ENCODE measurements around the gene HDLBP. TPM values are rescaled to one million over a fixed set of nuclear protein-coding genes. Genes with fewer than 3 reads are reported as not detected.
"Not testable (repeated sequence)": the region's sequence is repeated elsewhere in the genome, so short reads cannot be mapped to it uniquely, and the experiment has no call there.

Gene HDLBP
- total RNA-seq, 1 donor from 2014 or later: 490 TPM

DNA sequence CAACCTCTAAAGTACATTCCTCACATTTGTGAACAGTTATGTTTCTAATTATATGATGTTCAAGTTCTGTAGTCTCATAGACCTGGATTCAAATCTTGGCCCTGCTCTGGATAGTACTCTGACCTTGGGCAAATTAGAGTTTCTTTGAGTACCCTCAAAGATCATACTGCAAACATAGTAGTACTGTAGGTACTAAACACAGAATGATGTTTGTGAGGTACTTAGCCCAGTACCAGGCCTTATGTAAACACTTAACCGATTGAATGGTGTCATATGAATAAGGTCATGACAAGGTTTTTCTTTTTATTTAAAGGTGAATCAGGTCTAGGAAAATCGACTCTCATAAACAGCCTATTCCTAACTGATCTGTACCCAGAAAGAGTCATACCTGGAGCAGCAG is 19.3 kb upstream of the HDLBP start:
- no peak for DNase-seq (ENCODE audit: low spot score)
- ATAC-seq: no peak

DNA sequence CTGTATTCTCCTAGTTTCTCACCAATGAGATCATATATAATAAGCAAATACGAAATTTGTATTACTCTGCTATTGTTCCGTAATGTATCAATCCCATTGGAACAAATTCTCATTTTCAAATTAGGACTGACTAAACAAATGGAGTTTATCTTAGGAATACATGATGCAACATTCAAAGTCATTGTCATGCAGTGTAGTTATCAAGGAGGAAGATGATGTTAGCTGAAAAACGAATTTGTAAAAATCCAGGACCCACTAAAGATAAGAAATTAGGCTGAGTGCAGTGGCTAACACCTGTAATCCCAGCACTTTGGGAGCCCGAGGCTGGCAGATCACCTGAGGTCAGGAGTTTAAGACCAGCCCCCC is 15.1 kb upstream of the HDLBP start:
- no peak for ATAC-seq

GRCh38 chr2:241329669-241330615 is 14.5 kb upstream of the HDLBP start:
- ATAC-seq (no peak), DNase-seq (ENCODE audit: low spot score) (no peak)

More for the DNA sequence above, 15.1 kb upstream of the HDLBP start:
- DNase-seq (ENCODE audit: low spot score): no peak

- no peak for ATAC-seq
- DNase-seq (ENCODE audit: low spot score): no peak
These were observed 9.8 kb upstream of the HDLBP start for GRCh38 chr2:241325257-241325656.

DNA sequence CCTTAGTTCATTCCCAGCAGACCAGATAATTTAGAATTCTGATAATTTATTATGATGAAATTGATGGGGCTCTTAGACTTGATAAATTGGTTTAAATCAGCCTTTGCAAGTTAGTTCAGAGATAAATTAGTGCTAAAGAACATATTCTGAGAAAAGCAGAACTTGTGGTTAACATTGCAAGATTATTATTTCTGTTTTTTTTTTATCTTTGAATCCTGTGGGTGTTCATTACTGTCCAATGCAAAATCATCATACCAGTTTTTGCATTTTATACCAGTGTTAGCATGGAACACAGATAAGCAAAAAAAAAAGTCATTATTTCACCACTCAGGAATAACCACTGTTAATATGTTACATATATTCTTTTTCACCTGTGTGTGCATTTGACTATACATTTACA is 9.3 kb upstream of the HDLBP start:
- no peak for DNase-seq (ENCODE audit: low spot score)
- no peak for ATAC-seq

GRCh38 chr2:241323778-241324177 is 8.3 kb upstream of the HDLBP start:
- DNase-seq (ENCODE audit: low spot score) (no peak), ATAC-seq (no peak)

DNA sequence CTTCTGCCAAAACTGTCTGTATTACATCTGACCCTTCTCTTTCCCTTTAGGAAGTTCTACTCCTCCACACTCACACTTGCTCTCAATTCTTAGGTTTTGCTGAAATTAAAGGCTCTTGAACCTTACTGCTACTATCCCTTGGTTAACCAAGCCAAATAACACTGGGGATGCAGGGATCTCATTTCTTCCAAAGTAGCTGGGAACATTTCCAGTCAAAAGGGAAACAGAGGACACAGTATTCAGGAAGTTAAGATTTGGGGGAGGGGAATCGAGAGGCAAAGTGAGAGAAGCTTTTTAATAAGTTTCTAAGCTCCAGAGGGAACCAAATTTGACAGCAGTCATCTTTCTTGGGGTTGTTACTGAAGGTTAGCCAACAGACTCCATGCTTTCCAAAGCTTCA is 6.4 kb upstream of the HDLBP start:
- ATAC-seq: no peak
- no peak for DNase-seq (ENCODE audit: low spot score)

DNA sequence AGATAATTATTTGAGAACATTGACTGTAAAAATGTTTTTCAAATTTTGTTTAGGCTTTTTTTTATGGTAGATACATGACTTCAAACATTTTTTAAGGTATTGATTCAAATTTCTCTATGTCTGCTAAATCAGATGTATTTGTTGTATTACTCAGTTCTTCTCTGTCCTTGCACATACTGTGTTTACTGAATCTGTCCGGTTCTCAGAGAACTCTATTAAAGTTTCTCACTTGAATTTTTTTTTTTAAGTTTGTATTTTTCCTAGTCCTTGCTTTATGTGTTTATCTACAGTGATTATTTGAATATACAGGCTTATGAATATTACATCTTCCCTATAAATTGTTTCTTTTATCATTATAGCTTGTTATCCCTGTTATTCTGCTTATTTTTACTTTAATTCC is 5.6 kb upstream of the HDLBP start:
- ATAC-seq: no peak
- no peak for DNase-seq (ENCODE audit: low spot score)

GRCh38 chr2:241320394-241320793 is 4.9 kb upstream of the HDLBP start:
- ATAC-seq: no peak
- DNase-seq (ENCODE audit: low spot score): no peak

- not testable (repeated sequence) for ATAC-seq; DNase-seq (ENCODE audit: low spot score)
These were observed 3.4 kb upstream of the HDLBP start for GRCh38 chr2:241318830-241319229.

- DNase-seq (ENCODE audit: low spot score) (no peak), ATAC-seq (no peak)
These were observed 1.9 kb upstream of the HDLBP start for GRCh38 chr2:241317391-241317790.

- DNase-seq (ENCODE audit: low spot score): no peak
- ATAC-seq: no peak
These were observed 1.4 kb upstream of the HDLBP start for GRCh38 chr2:241316825-241317224.

DNA sequence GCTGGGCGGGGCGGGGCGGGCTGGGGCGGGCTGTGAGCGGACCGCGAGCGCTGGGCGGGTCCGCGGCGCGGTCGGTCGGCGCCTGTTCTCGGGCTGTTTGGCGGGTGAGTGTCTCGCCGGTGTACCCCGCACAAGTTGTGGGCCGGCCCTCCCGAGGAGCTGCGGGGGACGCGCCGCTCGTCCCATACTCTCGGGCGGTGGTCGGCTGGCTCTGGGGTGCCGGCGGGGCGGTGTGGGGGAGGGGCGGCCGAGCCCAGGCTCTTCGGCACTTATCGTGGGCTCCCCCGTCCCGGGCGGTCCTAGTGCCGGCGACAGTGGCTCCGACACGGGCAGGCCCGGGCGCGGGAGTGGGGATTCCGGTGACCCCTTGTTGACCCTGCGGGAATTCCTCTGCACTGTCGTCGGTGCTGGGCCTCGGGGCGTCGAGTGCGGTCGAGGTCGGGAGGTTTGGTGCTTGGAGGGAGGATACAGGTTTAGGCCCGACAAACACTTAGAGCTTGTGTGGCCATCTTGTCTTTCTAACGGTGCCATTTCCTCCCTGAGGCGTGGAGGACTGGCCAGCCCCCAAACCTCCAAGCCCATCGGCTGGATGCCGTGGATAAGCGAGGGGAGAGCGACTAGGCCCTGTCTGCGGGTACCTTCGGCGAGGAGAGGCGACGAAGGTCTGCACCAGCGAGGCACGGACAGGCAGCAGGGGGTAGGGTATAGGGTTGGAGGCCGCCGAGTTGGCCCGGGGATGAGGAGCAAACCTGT is 583 bp upstream of the HDLBP start, which contains the start of gene SEPTIN2:
Gene SEPTIN2, plus strand, starts transcription at position 47 of the 753 bp plus-strand sequence. CDS start 8,308 bp downstream, outside the sequence.
- DNase-seq (ENCODE audit: low spot score): no peak
- ATAC-seq: peak; percentile 41

- ATAC-seq (no peak), DNase-seq (ENCODE audit: low spot score) (no peak)
These were observed 1.0 kb downstream of the HDLBP start for GRCh38 chr2:241314226-241315092.

- DNase-seq (ENCODE audit: low spot score) (no peak), ATAC-seq (no peak)
These were observed 1.9 kb downstream of the HDLBP start for GRCh38 chr2:241313543-241314095.

- ATAC-seq (no peak), DNase-seq (ENCODE audit: low spot score) (no peak)
These were observed 3.4 kb downstream of the HDLBP start for GRCh38 chr2:241312082-241312481.

DNA sequence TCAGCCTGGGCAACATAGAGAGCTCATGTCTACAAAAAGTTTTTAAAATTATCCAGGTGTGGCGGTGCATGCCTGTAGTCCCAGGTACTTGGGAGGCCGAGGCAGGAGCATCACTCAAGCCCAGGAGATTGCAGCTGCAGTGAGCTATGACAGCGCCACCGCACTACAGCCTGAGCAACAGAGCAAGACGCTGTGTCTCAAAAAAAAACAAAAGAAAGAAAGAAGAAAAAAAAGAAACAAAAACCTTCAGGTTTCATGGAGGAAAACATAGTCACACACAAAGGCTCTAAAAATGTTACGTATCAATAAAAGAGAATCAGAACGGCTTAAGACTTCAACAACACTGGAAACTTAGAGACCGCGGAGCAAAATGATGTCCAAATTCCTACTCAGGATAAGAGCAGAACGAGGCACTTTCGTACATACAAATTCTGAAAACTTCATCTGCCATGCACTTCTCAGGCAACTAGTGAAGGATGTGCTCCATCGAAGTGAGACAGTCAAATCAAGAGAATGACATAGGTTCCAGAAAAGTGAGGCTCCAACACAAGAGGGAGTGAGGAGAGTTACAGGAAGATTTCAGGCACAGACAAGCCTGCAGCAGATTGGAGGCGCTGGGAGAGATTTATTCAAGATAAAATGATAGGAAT is 4.4 kb downstream of the HDLBP start:
- DNase-seq (ENCODE audit: low spot score) (no peak), ATAC-seq (no peak)

GRCh38 chr2:241309684-241310117 is 5.8 kb downstream of the HDLBP start:
- ATAC-seq: peak; percentile 50

DNA sequence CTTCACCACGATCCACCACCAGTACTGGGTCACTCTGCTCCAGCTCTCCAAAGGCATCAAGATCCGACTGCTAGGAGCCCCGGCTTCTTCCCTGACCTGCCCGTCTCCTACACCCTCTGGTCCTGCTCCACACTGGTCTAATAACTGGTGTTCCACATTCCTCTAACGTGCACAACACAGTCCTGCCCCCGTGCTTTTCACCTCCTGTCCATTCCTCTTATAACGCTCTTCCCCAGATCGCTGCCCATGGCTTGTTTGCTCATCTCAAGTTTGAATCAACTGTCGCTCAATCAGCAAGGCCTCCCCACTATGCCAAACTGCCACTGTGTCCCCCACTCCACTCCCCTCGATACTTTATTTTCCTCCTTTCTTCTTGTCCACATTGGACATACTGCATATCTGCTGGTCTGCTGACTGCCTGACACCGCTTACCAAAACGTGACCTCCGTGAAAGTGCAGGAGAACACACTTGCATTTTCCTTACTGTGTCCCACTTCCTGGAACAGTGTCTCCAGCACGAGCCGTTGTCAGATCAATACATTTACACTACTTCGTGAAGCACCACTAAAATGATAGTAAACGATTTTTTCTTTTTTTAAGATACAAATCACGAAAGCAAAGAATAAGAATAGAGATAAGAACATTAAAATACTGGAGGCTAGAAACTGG is 6.5 kb downstream of the HDLBP start:
- ATAC-seq (peak; percentile 24), DNase-seq (ENCODE audit: low spot score) (no peak)

More at GRCh38 chr2:241309684-241310117, 5.8 kb downstream of the HDLBP start:
- no peak for DNase-seq (ENCODE audit: low spot score)
